ENCODE measurements around the gene KCNG3.

Gene KCNG3

GRCh38 chr2:42486145-42486906 is 7.5 kb downstream of the KCNG3 start:
- DNase-seq = no peak

DNA sequence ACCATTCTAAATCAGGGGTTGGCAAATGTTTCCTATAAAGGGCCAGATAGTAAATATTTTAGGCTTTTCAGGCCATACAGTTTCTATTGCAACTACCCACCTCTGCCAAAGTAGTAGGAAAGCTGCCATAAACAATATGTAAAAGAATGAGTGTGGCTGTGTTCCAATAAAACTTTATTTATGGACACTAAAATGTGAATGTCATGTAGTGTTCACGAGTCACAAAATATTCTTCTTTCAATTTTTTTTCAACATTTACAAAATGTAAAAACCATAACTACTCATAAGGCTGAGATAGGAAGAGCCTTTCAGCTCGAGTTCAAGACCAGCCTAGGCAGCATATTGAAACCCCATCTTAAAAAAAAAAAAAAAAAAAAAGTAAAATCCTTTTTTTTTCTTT is 13.4 kb downstream of the KCNG3 start:
- DNase-seq = no peak

GRCh38 chr2:42474765-42475454 is 18.9 kb downstream of the KCNG3 start:
- DNase-seq = peak; percentile 62

DNA sequence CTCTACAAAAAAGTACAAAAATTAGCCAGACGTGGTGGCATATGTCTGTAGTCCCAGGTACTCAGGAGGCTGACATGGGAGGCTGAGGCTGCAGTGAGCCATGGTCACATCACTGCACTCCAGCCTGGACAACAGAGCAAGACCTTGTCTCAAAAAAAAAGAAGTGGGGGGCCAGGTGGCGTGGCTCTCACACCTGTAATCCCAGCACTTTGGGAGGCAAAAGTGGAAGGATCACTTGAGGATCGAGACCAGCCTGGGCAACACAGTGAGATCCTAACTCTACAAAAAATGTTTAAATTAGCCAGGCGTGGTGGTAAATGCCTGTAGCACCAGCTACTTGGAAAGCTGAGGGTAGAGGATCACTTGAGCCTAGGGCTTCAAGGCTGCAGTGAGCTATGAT is 23.1 kb downstream of the KCNG3 start:
- DNase-seq = no peak

DNA sequence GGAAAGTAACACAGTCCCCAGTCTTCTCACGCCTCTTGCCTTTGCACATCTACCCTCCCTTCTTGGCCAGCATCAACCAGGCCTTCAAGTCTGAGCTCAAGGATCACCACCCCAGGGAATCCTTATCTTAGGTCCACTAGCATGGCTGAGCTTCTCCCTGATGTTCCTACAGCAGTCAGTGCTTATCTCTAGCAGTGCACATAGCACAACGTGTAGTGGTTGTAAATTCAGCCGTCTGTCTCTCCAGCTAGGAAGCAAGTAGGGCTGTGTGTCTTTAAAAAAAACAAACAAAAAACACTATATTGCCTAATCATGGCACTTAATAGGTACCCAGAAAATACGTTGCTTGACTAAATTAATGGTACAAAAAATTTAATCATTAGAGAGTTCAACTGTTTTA is 29.2 kb downstream of the KCNG3 start:
- DNase-seq = no peak

DNA sequence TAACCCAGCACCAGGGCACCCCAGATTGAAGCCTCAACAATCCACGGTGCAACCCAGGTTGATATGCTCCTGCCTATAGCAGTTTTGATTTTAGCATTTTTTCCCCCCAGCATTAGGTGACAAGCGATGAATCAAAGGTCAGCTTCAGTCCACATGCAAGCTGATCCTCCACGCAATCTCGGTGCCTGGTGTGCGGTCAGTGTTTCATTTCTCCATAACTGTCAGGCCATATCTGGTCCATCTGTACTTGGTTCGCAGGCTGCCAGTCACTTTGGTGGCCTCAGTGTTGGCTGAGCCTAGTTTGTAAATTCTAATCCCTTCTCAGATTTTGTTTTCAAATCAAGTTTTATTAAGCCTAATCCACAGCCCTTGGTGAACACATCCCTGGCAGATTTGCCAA is 30.2 kb downstream of the KCNG3 start:
- DNase-seq = no peak

- no peak for DNase-seq
Measured at GRCh38 chr2:42459296-42459695, 34.5 kb downstream of the KCNG3 start.

DNA sequence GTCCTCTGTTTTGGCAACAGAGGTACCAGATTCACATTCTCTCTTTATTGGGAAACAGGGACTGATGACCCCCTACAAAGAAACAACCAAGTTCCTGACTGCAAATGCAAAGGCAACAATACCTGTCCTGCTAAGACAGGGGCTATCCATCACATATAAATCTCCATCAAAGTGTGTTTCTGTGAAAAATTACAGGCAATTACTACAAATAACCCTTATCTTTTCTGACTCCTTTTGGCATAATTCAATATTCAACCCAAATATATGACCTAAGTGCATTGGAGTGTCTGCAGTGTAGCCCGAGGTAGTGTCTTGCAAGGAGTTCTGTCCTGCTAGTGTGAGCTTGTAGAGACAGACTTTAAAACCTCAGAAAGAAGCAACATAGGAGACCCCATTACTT is 35.4 kb downstream of the KCNG3 start:
- DNase-seq = no peak

GRCh38 chr2:42457011-42457410 is 36.8 kb downstream of the KCNG3 start:
- no peak for DNase-seq

DNA sequence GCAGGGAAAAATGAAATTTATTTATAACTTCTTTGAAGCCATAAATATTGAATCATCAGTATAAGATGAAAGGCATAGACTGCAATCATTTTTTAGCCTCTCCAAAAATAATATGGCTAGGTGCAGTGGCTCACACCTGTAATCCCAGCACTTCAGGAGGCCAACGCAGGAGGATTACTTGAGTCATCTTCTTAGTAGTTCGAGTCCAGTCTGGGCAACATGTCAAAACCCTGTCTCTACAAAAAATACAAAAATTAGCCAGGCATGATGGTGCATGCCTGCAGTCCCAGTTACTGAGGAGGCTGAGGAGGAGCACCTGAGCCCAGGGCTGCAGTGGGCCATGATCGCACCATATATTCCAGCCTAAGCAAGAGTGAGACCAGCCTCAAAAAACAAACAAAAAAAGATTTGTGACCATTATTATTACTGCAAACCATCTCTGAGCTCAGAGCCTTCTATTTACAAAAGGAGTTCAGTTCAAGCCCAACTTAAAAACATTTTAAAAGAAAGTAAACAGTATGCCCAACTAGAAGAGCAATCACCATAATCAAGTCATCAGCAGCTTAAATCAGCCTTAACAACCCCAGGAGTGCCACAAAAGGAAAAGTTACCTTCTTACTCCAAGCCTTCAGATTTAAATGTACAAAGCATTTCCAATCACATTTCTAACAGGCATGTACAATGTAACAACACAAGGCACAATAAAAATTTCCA is 37.5 kb downstream of the KCNG3 start:
- DNase-seq = no peak

GRCh38 chr2:42452545-42452944 is 41.2 kb downstream of the KCNG3 start:
- DNase-seq = no peak

DNA sequence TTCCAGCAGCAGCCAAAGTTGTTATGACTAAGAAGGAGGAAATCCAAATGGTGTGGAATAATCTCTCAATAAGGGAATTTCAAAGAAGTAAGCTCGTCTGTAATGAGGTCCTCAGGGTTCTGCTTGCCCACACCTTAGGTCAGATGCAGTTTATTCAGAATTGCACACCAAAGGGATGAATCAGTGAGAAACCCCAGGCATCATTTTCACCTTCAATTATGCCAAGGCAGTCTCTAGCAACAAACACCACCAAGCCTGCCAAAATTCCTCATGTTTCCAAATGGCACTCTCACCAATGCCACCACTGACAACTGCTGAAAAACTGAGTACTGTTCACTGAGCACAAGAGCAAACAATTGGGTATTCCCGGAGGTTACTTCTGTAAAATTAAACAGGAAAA is 43.6 kb downstream of the KCNG3 start:
- DNase-seq = no peak

DNA sequence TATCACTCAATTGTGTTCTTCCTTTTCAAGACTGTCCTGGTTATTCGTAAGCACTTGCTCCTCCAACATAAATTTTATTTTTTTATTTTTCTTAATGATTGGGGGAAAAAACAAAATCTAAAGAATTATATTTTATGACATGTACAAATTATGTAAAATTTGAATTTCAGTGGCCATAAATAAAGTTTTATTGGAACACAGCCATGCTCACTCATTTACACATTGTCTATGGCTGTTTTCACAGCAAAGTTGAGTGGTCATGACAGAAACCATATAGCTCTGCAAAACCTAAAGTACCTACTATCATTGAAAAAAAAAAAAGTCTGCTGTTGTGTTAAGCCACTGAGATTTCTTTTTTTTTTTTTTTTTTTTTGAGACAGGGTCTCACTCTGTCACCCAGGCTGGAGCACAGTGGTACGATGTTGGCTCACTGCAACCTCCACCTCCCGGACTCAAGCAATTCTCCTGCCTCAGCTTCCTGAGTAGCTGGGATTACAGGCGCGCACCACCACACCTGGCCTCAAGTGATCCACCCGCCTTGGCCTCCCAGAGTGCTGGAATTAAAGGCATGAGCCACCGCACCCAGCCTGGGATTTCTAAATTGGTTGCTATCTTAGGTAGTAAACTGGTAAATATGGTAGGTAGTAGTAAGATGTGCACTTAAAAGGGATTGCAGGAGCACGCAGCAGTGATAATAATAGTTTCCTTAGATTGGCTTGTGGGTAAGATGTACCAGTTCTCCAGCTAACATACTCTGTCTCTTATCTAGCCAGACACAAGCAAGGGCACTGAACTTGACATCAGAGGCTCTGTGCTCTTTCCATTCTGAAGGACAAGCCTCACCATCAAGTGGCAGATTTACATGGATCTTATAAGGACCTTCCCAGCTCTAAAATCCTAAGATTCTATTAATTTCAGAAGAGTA is 44.4 kb downstream of the KCNG3 start:
- DNase-seq = no peak

DNA sequence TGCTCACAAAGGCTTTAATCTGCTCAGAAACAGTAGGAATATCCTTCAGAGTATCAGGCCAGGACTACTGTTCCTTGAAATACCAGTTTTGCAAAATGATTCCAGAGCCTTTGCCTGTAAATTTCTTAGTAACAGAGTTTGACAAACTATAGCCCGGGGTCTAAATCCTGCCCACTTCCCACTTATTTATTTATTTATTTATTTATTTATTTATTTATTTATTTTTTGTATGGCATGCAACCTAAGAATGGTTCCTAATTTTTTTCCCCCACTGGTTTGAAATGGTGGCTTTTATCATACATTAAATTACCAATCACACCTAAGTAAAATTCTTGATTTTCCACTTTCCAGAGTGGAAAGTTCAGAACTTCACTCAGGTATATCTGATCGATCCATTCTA is 45.6 kb downstream of the KCNG3 start:
- DNase-seq = no peak

GRCh38 chr2:42446503-42447271 is 47.1 kb downstream of the KCNG3 start:
- DNase-seq = no peak

DNA sequence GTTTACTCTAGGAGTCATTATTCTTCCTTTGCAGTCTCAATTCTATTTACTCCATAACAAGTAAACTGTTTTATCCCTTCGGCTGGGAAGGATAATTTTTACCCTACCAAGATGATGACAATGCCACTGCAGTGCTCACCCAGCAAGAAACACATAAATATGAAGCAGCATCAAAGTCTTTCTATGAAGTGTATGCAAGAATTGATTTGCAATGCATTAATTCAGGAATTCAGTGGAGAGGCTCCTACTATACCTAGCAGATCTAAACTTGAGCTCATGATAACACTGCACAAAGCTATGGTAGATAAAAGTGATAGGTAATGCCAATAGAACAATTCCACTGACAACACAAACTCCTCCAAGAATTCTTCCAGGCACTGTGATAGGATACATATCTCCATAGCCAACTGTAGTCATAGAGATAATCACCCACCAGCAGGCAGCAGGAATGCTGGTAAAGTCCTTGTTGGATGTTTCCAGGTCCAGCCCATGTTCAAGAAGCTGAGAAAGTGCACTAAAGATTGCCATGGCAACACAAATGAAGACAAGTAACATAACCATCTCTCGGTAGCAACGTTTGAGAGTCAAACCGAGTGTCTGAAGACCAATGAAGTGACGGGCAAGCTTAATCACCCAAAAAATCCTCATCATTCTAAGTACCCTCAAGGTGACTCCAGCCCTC is 49.9 kb downstream of the KCNG3 start:
- no peak for DNase-seq

- DNase-seq = no peak
Measured at GRCh38 chr2:42442774-42443173, 51.0 kb downstream of the KCNG3 start.

GRCh38 chr2:42438685-42439084 is 55.1 kb downstream of the KCNG3 start:
- no peak for DNase-seq

GRCh38 chr2:42436370-42436769 is 57.4 kb downstream of the KCNG3 start:
- no peak for DNase-seq

- no peak for DNase-seq
Measured at GRCh38 chr2:42435628-42436027, 58.2 kb downstream of the KCNG3 start.

DNA sequence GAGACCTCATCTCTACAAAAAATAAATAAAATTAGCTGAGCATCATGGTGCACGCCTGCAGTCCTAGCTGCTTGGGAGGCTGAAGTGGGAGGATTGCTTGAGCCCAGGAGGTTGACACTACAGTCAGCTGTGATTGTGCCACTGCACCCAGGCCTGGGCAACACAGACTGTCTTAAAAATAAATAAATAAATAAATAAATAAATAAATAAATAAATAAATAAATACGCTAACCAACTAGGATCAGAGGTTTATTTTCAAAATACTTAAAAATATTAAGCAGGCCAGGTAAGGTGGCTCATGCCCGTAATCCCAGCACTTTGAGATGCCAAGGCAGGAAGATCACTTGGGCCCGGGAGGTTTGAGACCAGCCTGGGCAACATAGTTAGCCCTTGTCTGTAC is 63.6 kb downstream of the KCNG3 start:
- no peak for DNase-seq

GRCh38 chr2:42429352-42429751 is 64.4 kb downstream of the KCNG3 start:
- no peak for DNase-seq

Measured in NCI-H1092 treated with DMSO at 0.1 percent for 48 hours (cell line).